GM19395 (cell line): Measurements from ENCODE around the gene FAM3C.
"Not testable (repeated sequence)": the region's sequence is repeated elsewhere in the genome, so short reads cannot be mapped to it uniquely, and the experiment has no call there.

Experiments
- ATAC-seq: cut with Tn5 transposase; IDR thresholded peaks from one replicate; pipeline ENCODE4 v1.9.1; 2021; ENCODE audit warnings: mild to moderate bottlenecking, moderate library complexity; ENCODE audit not compliant: unreplicated experiment

The FAM3C gene

GRCh38 chr7:121334875-121335648 is 61.0 kb downstream of the FAM3C start:
- no peak for ATAC-seq

- no peak for ATAC-seq
These were observed 61.7 kb downstream of the FAM3C start for GRCh38 chr7:121334376-121334775.

GRCh38 chr7:121331574-121331973 is 64.5 kb downstream of the FAM3C start:
- ATAC-seq: no peak

- ATAC-seq: no peak
These were observed 65.1 kb downstream of the FAM3C start for GRCh38 chr7:121331048-121331447.

- ATAC-seq: peak; percentile 42
These were observed 65.9 kb downstream of the FAM3C start for GRCh38 chr7:121330053-121330833.

DNA sequence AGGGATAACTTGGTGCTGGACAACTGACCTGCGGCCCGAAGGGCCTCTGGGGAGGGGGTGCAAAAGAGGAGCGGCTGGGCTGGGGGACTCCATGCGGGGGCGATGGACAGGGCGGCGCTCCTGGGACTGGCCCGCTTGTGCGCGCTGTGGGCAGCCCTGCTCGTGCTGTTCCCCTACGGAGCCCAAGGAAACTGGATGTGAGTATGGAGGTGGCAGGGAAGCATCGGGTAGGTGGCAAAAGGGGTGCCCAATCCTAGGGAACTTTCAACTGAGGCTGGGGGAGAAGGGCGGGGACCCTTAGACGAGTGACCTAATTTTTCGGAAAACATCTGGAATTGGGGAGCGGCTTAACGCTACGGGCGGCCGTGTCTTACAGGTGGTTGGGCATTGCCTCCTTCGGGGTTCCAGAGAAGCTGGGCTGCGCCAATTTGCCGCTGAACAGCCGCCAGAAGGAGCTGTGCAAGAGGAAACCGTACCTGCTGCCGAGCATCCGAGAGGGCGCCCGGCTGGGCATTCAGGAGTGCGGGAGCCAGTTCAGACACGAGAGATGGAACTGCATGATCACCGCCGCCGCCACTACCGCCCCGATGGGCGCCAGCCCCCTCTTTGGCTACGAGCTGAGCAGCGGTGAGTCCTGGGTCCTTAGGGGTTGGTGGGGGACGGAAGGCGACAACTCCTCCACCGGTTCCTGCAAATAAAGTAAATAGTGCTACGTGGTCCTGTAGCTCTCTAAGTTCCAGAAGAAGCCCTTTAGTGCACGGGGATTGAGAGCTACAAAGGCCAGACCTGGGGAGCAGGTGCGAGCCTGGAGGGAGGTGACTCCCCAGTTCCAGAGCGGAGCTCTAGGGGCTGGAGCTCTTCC is 66.7 kb downstream of the FAM3C start:
- ATAC-seq: peak; percentile 66

DNA sequence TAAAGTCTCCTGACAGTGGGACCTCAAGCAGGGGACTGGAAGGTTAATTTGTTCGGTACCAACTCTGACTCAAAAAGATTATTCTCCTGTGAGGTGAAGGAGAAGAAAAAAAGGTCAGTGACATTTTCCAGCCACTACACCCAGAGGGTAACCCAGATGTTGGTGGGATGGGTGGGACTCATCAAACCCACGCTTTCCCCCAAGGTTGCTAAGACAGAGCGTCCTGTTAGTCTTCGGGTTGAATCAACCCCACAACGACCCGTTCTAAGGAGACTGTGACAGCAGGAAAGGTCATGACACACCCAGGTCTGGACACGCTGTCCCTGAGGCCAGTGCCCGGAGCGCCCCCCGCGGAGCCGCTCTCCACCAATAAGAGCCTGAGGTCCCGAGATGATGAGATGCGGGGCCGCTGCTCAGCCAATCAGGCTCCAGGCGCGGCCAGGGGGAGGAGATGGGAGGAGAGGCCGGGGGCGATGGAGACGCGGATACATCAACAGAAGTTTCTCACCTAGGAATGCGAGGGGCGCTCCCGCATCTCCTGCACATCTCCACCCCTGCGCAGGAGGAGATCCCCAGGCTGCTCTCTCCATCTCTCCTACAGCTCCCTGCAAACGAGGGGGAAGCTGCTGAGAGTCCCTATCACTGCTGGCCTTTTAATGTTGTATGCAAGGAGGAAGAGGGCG is 67.5 kb downstream of the FAM3C start, which contains the start of gene WNT16:
Gene WNT16 (plus strand): TSS at position 493 of the 683 bp plus-strand sequence. CDS start 293 bp downstream, outside the sequence.
- peak; percentile 43 for ATAC-seq

DNA sequence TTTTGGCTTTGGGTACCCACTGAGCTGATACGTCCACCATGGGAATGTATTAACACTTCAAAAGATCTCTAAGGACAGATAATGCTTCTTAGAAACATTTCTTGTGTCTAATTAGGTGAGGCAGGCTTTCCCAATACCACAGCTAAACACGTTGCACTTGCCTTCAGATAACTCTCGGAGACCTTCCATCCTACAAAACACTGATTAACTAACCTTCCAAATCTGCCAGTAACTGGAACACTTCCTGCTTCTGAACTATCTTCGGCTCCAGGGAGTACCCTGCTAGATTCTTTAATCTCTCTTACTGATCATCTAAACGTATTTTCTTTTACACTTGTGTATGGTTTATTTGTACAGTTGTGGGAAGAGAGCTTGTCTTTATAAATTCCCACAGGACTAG is 68.4 kb downstream of the FAM3C start:
- ATAC-seq: no peak

- ATAC-seq: no peak
These were observed 72.4 kb downstream of the FAM3C start for GRCh38 chr7:121323515-121324302.

GRCh38 chr7:121322460-121322859 is 73.6 kb downstream of the FAM3C start:
- ATAC-seq: no peak

DNA sequence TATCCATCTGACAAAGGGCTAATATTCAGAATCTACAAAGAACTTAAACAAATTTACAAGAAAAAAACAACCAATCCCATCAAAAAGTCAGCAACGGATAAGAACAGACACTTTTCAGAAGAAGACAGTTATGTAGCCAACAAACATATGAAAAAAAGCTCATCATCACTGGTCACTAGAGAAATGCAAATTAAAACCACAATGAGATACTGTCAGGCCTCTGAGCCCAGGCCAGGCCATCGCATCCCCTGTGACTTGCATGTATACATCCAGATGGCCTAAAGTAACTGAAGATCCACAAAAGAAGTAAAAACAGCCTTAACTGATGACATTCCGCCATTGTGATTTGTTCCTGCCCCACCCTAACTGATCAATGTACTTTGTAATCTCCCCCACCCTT is 80.9 kb downstream of the FAM3C start:
- not testable (repeated sequence) for ATAC-seq

DNA sequence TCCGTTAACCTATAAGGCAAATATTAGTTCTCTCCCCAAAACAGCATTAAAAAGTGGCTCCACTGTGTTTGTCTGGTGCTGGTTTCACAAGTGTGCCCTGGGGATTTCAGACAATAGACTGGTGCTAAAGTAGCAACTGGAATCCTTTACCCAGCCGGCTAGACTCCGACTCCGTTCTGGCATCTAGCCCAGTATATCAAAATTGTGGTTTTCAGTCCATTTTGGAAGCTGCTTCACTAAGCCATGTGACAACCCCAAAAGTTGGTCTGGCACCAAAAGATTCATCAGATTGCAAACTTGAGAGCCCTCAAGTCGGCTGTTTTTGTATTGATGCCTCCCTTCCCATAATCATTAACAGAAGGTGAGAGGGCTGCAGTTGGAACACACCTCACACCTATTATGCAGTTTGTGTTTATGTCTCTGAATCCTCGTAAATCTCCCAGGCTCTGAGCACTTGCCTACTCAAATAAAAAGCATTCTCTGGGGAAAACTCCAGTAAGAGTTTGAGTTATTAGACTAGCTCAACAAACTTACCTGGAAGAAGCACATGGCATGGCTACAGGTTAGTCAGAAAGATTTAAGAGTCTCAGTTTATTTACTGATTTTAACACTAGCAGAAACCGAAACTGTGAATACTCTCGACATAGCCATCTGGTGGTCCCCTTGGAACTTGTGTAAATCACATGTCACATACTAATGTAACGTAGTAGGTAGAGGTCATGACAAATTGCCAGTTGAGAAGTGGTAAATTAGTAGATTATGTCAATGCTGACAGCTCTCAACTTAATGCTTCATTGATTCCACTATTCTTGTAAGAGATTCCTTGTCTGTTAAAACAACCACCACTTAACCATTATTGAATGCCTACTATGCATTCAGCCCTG is 82.1 kb downstream of the FAM3C start:
- ATAC-seq: peak; percentile 96

- ATAC-seq: peak; percentile 4
These were observed 82.8 kb downstream of the FAM3C start for GRCh38 chr7:121313220-121313792.

- no peak for ATAC-seq
These were observed 89.0 kb downstream of the FAM3C start for GRCh38 chr7:121307021-121307574.

- peak; percentile 33 for ATAC-seq
These were observed 89.5 kb downstream of the FAM3C start for GRCh38 chr7:121306565-121306964.

DNA sequence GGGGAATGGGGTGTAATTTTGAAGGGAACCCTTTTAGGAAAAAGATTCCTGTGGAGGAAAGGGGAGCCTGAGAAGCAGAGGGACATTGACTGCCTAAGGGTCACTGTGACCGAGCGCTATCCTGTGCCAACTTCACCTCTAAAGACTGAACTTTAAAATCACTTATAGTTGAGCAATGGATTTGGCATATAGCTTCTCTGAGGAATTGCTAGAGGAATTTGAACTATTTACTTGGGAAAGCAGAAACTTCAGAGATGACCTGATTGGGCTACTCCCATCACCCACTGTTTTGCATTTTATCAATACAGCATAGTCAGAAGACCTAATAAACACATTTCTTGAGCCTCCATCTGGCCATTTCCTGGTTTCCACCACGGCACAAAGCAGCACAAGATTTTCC is 91.0 kb downstream of the FAM3C start:
- ATAC-seq: no peak

GRCh38 chr7:121304102-121304658 is 91.9 kb downstream of the FAM3C start:
- no peak for ATAC-seq
